ENCODE data around the gene SEMA5B.

Gene SEMA5B

GRCh38 chr3:122967765-122968164, 59.8 kb downstream of the SEMA5B start:
- DNase-seq: no peak

DNA sequence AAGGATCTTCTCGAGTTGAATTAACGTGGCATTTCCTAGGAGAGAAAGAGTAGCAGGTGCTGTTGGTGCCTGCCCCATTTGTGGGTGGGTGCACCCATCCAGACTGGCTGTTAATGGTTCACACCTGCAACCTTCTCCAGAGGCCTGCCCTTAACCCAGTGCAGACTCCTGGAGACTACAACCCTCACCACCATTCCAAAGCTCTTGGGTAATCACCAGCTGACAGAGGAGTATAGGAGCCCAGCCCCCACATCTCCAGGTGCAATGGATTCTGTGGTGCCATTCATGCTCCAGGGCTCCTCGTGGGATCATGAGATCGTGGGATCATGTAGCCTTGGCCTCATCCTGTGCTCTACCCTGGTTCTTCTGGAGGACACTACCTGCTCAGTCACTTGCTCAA, 60.2 kb downstream of the SEMA5B start:
- no peak for DNase-seq

DNA sequence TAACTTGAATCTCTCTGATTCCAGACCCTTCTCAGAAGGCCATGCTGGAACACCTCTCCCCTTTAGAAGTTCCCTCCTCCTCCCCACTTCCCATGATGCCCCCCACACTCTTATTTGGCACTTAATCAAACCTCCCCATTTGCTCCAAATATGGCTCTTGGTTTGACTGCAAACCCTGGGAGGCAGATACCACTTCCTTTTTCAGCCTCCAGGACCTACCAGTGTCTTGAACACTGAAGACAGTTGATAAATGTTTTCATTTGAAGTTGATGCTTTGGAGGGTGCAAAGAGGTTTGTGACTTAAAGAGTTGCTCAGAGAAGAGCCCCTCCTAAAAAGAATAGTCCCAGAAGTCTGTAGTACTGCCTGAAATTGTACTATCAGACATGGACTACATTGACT, 61.5 kb downstream of the SEMA5B start:
- no peak for DNase-seq

DNA sequence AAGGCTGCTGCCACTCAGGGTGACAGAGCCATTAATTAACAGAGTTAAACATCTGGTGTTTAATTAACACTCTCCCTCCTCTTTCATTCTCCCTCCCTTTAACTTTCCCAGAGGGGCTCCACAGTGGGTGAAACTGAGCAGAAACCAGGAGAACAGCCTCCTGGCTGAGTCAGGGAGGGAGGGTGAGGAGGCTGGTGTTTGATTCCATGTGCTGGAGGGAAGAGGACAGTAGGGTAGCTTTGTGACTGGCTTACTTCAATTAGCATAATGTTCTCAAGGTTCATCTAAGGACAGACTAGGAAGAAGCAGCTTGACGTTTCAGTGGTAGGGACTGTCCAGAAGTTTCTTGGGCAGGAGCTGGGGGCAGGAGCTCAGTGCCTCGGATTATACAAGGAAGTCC, 62.8 kb downstream of the SEMA5B start:
- DNase-seq: no peak

DNA sequence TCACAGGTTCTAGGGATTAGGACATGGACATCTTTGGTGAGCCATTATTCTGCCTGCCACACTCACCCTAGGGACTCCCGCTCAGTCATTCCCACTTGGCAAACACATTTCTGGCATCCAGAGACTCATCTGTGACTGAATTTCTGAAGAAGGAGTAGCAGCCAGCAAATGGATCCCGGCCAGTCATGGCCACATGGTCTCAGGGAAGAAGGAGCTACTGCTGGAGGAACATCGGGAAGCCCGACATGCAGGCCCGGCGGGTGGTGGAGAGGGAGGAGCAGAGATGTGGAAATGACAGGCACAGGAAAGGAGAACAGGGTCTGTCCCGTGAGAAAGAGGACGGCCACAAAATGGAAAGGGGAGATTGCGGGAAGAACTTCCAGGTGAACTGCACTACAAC, 65.4 kb downstream of the SEMA5B start:
- no peak for DNase-seq

GRCh38 chr3:122961146-122961545, 66.4 kb downstream of the SEMA5B start:
- no peak for DNase-seq

DNA sequence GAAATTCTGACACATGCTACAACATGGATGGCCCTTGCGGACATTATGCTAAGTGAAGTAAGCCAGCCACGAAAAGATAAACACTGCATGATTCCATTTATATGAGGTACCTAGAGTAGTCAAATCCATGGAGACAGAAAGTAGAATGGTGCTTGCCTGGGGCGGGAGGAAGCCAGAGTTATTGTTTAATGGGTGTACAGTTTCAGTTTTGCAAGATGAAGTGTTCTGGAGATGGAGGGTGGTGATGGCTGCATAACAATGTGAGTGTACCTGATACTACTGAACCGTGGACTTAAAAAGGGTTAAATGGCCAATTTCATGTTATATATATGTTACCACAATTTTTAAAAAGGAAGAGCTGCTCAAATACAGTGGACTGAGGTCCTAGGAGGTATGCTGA, 66.9 kb downstream of the SEMA5B start:
- DNase-seq: no peak

DNA sequence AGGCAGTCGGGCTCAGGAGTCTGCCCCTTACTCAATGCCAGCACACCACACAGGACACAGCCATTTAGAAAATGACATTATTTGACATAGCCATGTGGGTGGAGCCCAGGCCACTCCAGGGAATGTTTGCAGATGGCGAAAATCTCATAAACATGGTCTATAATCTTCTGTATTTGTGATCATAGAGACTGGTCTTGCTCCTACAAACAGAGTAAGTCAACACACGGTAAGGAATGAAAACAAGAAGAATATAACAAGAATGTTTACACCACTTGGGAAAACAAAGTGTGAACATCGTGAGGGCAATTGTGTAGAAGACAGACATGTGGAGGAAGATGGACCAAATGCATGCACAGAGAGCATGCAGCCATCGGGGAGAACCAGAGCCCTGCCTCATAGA, 68.2 kb downstream of the SEMA5B start:
- DNase-seq: no peak

DNA sequence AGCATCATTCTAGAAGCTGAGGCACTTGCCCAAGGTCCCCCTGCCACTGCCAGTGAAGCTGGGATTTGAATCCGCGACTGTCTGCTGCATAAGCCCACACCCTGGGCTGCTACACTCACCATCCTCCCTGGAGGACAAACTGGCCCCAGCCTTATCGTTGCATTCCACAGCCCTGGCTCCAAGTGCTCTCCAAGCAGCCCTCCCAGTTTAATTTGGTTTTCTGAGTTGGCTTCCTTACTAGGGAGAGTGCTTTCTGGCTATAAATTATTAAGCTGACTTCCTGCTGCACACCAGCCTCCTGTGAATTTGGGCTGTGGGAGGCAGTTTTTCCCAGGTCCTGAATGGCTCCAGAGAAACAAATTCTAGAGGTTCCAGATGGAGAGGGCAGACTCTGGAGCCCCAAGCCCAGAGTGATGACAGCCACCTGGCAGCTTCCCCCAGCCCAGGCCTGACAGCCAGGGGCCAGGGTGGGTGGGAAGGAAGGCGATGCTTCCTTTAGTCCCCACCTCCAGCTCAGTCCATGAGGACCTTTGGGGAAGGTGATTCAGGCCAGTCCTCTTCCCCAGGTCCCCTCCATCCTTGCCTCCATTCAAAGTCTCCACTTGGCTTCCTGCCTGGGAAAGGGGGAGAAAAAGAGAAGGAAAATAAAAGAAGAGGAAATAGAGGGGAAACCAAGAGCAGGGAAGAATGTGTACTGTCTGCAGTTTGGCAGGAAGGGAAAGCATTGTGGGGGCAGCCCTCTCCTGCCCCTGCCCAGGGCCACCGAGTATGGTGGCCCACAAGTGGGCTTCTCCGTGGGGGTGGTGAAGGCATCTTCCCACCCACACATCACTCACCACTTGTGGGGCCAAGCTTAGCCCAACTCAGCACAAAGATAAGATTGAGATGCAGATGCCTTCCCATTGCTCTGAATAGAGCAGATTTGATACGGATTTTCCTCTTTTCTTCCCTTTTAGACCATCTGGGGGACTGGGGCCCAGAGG, 69.6 kb downstream of the SEMA5B start:
- DNase-seq: no peak

DNA sequence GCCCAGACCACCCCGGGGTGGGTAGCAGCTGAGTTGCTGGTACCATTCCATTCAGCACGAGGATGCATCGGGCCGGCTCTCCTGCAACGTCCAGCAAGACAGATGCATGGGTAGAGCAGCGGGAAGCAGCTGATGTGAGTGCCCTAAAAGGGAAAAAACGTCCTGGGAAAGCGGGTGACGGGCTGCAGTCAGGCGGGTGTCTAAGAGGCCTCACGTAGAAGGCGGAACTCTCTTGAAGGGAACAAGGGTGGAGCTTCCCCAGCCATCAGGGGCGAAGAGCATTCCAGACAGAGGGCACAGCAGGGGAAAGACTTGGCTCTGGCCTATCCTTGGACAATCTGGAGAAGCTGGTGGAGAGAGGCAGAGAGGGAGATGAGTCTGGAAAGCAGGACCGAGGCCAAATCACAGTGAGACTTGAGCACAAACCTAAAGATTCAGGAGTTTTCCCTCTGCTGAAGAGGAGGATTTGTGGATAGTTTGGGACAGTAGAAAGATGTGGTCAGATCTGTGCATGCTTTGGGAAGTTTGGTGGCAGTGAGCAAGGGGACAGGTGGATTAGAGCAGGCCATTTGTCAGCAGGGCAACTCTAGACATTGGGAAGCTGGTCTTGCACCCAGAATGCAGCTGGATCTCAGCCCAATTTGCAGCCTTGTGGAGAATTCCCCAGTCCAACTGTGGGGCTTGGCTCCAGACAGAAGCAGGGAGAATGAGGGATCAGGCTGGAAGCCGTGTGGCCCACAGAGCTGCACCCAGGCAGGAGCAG, 70.7 kb downstream of the SEMA5B start:
- DNase-seq: no peak

- DNase-seq: no peak
Measured at GRCh38 chr3:122955916-122956692, 71.5 kb downstream of the SEMA5B start.

GRCh38 chr3:122952520-122952919, 75.0 kb downstream of the SEMA5B start:
- DNase-seq: no peak

GRCh38 chr3:122948408-122948807, 79.2 kb downstream of the SEMA5B start:
- DNase-seq: no peak

GRCh38 chr3:122947738-122948137, 79.8 kb downstream of the SEMA5B start:
- no peak for DNase-seq

DNA sequence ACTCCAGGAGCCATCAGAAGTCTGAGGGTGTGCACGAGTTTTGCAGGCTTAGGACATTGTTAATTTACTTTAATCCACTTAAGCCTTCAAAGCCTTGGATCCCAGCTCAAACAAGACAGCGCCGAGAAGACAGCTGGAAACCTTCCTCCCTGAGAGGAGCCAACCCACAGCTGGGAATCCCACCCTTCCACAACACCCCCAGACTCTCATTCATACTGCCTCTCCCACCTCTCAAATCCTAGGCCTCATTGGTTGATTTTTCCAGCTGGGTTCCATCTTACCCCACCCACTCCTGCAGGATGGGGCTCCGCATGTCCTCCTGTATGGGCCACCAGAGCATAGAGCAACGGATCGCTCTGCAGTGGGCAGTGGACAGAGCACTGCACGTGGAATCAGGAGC, 80.4 kb downstream of the SEMA5B start:
- DNase-seq: no peak

- no peak for DNase-seq
Measured at GRCh38 chr3:122946185-122946584, 81.4 kb downstream of the SEMA5B start.

- no peak for DNase-seq
Measured at GRCh38 chr3:122945230-122945629, 82.3 kb downstream of the SEMA5B start.

DNA sequence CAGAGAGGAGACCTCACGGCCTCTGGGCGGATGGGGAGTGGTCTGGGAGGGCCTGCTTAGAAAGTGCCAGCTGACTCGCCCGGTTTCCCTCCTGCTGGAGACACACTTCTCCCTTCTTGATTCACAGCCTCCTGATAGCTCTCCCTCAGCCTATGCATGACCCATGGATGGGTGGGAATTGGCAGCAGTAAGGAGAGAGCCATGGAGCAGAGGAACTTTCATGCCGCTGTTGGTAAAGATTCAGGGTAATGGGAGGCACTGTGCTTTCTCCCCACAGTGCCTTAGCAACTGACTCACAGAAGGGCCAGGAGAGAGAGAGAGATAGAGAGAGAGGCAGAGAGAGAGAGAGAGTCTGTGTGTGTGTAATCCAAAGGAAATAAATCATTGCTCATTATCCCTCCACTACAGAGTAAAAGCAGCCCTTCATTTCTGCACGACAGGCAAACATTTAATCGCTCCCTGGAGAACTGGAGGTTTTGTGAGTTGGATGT, 82.8 kb downstream of the SEMA5B start:
- no peak for DNase-seq

DNA sequence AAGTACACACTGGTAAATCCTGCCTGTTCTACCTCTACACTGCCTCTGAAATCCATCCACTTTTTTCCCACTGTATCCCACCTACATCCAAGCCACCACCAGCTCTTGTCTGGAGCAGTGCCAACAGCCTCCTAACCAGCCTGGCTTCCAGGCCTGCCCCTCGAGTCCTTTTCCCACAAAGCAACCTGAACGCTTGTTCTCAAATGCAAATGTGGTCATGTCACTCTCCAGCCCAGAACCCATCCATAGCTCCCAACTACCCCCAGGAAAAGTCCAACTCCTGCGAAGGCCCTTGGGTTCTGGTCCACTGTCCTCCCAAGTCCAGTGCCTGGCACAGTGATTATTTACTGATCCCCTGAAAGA, 83.8 kb downstream of the SEMA5B start:
- DNase-seq: no peak

DNA sequence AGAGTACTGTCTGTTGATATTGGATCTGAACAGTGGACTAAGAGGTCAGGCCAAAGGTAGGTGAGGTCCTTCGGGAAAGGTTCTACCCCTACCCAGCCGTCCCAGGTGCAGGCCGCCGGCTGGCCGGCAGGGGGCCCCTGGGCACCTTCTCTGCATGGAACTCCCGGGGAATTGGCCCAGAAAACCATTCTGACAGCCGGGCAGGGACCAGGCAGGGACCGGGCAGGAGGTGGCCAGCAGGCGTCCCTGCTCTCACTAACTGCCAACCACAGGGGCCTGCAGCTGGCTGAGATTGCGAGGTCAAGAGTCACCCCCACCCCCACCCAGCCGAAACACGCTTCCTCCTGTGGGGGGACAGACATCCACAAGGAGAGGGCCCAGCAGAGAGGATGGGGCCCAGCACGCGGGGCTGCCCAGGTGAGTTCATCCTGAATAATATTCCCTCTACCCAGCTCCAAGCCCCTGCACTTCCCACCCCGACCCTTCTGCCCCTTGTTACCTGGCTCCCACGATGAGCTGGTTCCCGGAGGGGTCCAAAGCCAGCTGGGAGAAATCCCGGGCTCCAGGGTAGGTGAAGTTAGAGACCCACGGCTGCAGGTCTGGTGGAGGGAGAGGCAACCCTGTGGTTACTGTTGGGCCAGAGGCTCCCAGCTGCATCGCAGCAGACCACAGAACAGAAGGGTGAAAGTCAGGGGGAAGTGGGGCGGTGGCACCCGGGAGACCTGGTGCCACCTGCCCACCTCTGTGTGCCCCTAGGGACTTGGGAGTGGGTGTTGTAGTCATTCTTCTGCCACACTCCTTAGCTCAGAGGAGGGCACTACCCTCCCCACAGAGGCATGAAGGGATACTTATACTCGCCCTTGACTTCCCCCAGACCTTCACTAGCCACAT, 84.4 kb downstream of the SEMA5B start:
- DNase-seq: peak; percentile 43

GRCh38 chr3:122942239-122942638, 85.3 kb downstream of the SEMA5B start:
- DNase-seq: no peak

Data from DMS153 (cell line).